GM12878 (cell line): ENCODE data around the gene COG1. TPM values are rescaled to one million over a fixed set of nuclear protein-coding genes. Genes with fewer than 3 reads are reported as not detected.

ENCODE experiments used
- CHD4 ChIP-seq: fragments of 200-600 bp; sonication (generic); IDR thresholded peaks from 2 replicates; pipeline ENCODE4 v1.6.1; 2016; ENCODE audit warnings: mild to moderate bottlenecking
- CUX1 ChIP-seq: IDR thresholded peaks from 2 replicates; pipeline ENCODE4 v1.6.1; 2012; ENCODE audit warnings: improper control_type of control experiment, low read depth, low read length; ENCODE audit not compliant: insufficient replicate concordance
- EP300 ChIP-seq, 2 experiments: fragments of 150-350 bp in 1 of 2; IDR thresholded peaks; 2 replicates each; pipeline ENCODE4 v1.6.1; 2011 to 2012; ENCODE audit warnings: low read depth in 2 of 2, low read length in 2 of 2, borderline replicate concordance in 1 of 2, improper control_type of control experiment in 1 of 2, inconsistent platforms in 1 of 2; ENCODE audit not compliant: control insufficient read depth in 1 of 2
- GABPA ChIP-seq: IDR thresholded peaks from 2 replicates; pipeline ENCODE4 v1.6.1; 2014; ENCODE audit warnings: antibody characterized with exemption, low read depth, mild to moderate bottlenecking, inconsistent platforms
- IKZF2 ChIP-seq, 2 experiments: fragments of 450-650 bp; IDR thresholded peaks; 2 replicates each; pipeline ENCODE4 v1.6.1; 2017; ENCODE audit warnings: mild to moderate bottlenecking in 2 of 2, moderate library complexity in 2 of 2
- KAT2A ChIP-seq: conservative IDR thresholded peaks from 2 replicates; pipeline ENCODE4 v1.6.1; 2011; ENCODE audit warnings: low read depth, low read length; ENCODE audit not compliant: control insufficient read depth
- NBN ChIP-seq: fragments of 450-650 bp; IDR thresholded peaks from 2 replicates; pipeline ENCODE4 v1.6.1; 2016
- NRF1 ChIP-seq: conservative IDR thresholded peaks from 2 replicates; pipeline ENCODE4 v1.6.1; 2011; ENCODE audit warnings: mild to moderate bottlenecking, low read depth, low read length, improper control_type of control experiment
- PRDM15 ChIP-seq: fragments of 450-650 bp; formaldehyde crosslinking; IDR thresholded peaks from 2 replicates; pipeline ENCODE4 v1.4.0; 2020; ENCODE audit warnings: mild to moderate bottlenecking, moderate library complexity
- RAD21 ChIP-seq: IDR thresholded peaks from 2 replicates; pipeline ENCODE4 v1.6.1; 2011; ENCODE audit warnings: mild to moderate bottlenecking, low read depth, low read length, moderate library complexity; ENCODE audit not compliant: insufficient read depth
- RELB ChIP-seq: fragments of 450-650 bp; IDR thresholded peaks from 2 replicates; pipeline ENCODE4 v1.6.1; 2017; ENCODE audit warnings: low read depth, mild to moderate bottlenecking, moderate library complexity
- SMAD1 ChIP-seq: fragments of 450-650 bp; IDR thresholded peaks from 2 replicates; pipeline ENCODE4 v1.6.1; 2018; ENCODE audit warnings: mild to moderate bottlenecking, low read depth; ENCODE audit not compliant: partially characterized antibody
- TAF1 ChIP-seq: IDR thresholded peaks from 2 replicates; pipeline ENCODE4 v1.6.1; 2011; ENCODE audit warnings: mild to moderate bottlenecking, low read depth, low read length, borderline replicate concordance
- USF2 ChIP-seq: IDR thresholded peaks from 2 replicates; pipeline ENCODE4 v1.6.1; 2011; ENCODE audit warnings: low read depth, low read length, improper control_type of control experiment, borderline replicate concordance
- ZNF207 ChIP-seq: fragments of 450-650 bp; IDR thresholded peaks from 2 replicates; pipeline ENCODE4 v1.6.1; 2014; ENCODE audit warnings: antibody characterized with exemption, mild to moderate bottlenecking, borderline replicate concordance
- polyA plus RNA-seq, 11 experiments: library from polyadenylated mRNA; depleted of rRNA in 4 of 11; unstranded in 6 of 11; stranded (reverse) in 5 of 11; fragments of >200 nt; fragmentation: Nextera tagmentation in 4 of 11; fragmentation: Illumina TruSeq in 1 of 11; extraction: Ambion mirVana in 4 of 11; extraction: Trizol in 1 of 11; gene quantifications; 1 replicate in 1 of 11; 2 replicates in 10 of 11; pipeline versions ENCODE4 v1.2.1 to v1.2.3, GENCODE V29; 2011 to 2016; ENCODE audit warnings: inconsistent platforms in 2 of 11, missing spikeins in 2 of 11, low read depth in 1 of 11
- total RNA-seq, 4 experiments: library from RNA; depleted of rRNA in 3 of 4; stranded (reverse); fragments of >200 nt in 3 of 4; fragmentation: Illumina TruSeq in 1 of 4; extraction: Trizol in 1 of 4; gene quantifications; 2 replicates each; pipeline versions ENCODE4 v1.2.1 to v1.2.3, GENCODE V29; 2013 to 2021

COG1 gene
- total and polyA plus RNA-seq, 10 of the 15 experiments (the other 5 are each of a cell fraction or from before 2014, with no cell fraction given), result 10.5 to 24.1 (median 18.1) TPM

GRCh38 chr17:73156887-73157520 lies 35.9 kb upstream of the COG1 start (continued):
- TF ChIP-seq KAT2A (no peak), EP300 (IDR thresholded peaks at IDR 0.05; ENCODE audit: borderline replicate concordance in 1 of 2, control insufficient read depth in 1 of 2, low read depth in 2 of 2, low read length in 2 of 2) (no peak), RELB (peak; percentile 58), USF2 (no peak), RAD21 (no peak), ZNF207 (no peak), TAF1 (no peak), GABPA (no peak), CHD4 (no peak), IKZF2 (IDR thresholded peaks at IDR 0.05) (0 out of 4 replicates have a peak, but pooled peaks of 1 of the 2 experiments have one; percentile 27), NRF1 (no peak), SMAD1 (peak; percentile 65), NBN (no peak), PRDM15 (CRISPR knock-in tag) (no peak), CUX1 (no peak)
